Neural progenitor cell (in vitro differentiated cells): ENCODE measurements around the gene ARL16. TPM values are rescaled to one million over a fixed set of nuclear protein-coding genes. Genes with fewer than 3 reads are reported as not detected.

Experiments
- DNase-seq: peaks from one replicate; pipeline ENCODE4 v3.0.0-alpha.2; 2016; ENCODE audit warnings: low spot score
- H2AFZ ChIP-seq: fragments of 200-600 bp; sonication (generic); replicated peaks from 2 replicates; pipeline ENCODE4 v1.6.1; 2016; ENCODE audit warnings: antibody characterized with exemption
- H3F3A ChIP-seq: fragments of 200-600 bp; sonication (generic); 2 replicates; pipeline ENCODE4 v1.6.1; 2016; ENCODE audit warnings: antibody characterized with exemption, low read depth
- H3K27ac ChIP-seq: fragments of 200-600 bp; sonication (generic); 2 replicates; pipeline ENCODE4 v1.5.1; 2016; ENCODE audit warnings: mild to moderate bottlenecking
- H3K27me3 ChIP-seq: fragments of 200-600 bp; sonication (generic); 2 replicates; pipeline ENCODE4 v1.6.1; 2016; ENCODE audit warnings: mild to moderate bottlenecking, moderate library complexity
- H3K36me3 ChIP-seq: fragments of 200-600 bp; sonication (generic); 2 replicates; pipeline ENCODE4 v1.5.1; 2016
- H3K4me1 ChIP-seq: fragments of 200-600 bp; sonication (generic); 2 replicates; pipeline ENCODE4 v1.6.1; 2016; ENCODE audit warnings: mixed run types
- H3K4me2 ChIP-seq: fragments of 200-600 bp; sonication (generic); 2 replicates; pipeline ENCODE4 v1.6.1; 2016
- H3K4me3 ChIP-seq: fragments of 200-600 bp; sonication (generic); 2 replicates; pipeline ENCODE4 v1.5.1; 2016
- H3K79me2 ChIP-seq: fragments of 200-600 bp; sonication (generic); 2 replicates; pipeline ENCODE4 v1.6.1; 2016; ENCODE audit warnings: low read depth
- H3K9ac ChIP-seq: fragments of 200-600 bp; sonication (generic); 2 replicates; pipeline ENCODE4 v1.6.1; 2016
- H3K9me3 ChIP-seq: fragments of 200-600 bp; sonication (generic); 2 replicates; pipeline ENCODE4 v1.5.1; 2016; ENCODE audit warnings: low read depth
- H4K20me1 ChIP-seq: fragments of 200-600 bp; sonication (generic); 2 replicates; pipeline ENCODE4 v1.6.1; 2016; ENCODE audit warnings: low read depth
- H3K27ac Mint-ChIP-seq: 3 replicates; pipeline ENCODE4 v1.8.0; 2021; ENCODE audit warnings: mixed read lengths
- H3K27me3 Mint-ChIP-seq: 2 replicates; pipeline ENCODE4 v1.8.0; 2022; ENCODE audit warnings: low read depth, mild to moderate bottlenecking, inconsistent platforms, moderate library complexity, mixed read lengths; ENCODE audit not compliant: insufficient read depth
- H3K36me3 Mint-ChIP-seq: 3 replicates; pipeline ENCODE4 v1.8.0; 2021; ENCODE audit warnings: mixed read lengths
- H3K4me1 Mint-ChIP-seq: 3 replicates; pipeline ENCODE4 v1.8.0; 2021; ENCODE audit warnings: mixed read lengths
- H3K4me3 Mint-ChIP-seq: 3 replicates; pipeline ENCODE4 v1.8.0; 2021; ENCODE audit warnings: mild to moderate bottlenecking, moderate library complexity, mixed read lengths
- H3K9me3 Mint-ChIP-seq: 3 replicates; pipeline ENCODE4 v1.8.0; 2020; ENCODE audit warnings: mixed read lengths
- EZH2 ChIP-seq: fragments of 200-600 bp; sonication (generic); IDR thresholded peaks from 2 replicates; pipeline ENCODE4 v1.6.1; 2017; ENCODE audit warnings: antibody characterized with exemption, mild to moderate bottlenecking, moderate library complexity
- EZH2phosphoT487 ChIP-seq: fragments of 200-600 bp; sonication (generic); IDR thresholded peaks from 2 replicates; pipeline ENCODE4 v1.6.1; 2017; ENCODE audit warnings: antibody characterized with exemption
- total RNA-seq: library from RNA; depleted of rRNA; stranded (reverse); fragments of >200 nt; gene quantifications from 2 replicates; pipeline ENCODE4 v1.2.3, GENCODE V29; 2015; ENCODE audit warnings: low replicate concordance
- TF ChIP-seq, protein P1 (sequence below): fragments of 200-600 bp; sonication (generic); IDR thresholded peaks from 2 replicates; pipeline ENCODE4 v1.5.1; 2017; ENCODE audit warnings: antibody characterized with exemption, mild to moderate bottlenecking

The ARL16 gene
- total RNA-seq, 1 donor from 2014 or later = 31.2 TPM

DNA sequence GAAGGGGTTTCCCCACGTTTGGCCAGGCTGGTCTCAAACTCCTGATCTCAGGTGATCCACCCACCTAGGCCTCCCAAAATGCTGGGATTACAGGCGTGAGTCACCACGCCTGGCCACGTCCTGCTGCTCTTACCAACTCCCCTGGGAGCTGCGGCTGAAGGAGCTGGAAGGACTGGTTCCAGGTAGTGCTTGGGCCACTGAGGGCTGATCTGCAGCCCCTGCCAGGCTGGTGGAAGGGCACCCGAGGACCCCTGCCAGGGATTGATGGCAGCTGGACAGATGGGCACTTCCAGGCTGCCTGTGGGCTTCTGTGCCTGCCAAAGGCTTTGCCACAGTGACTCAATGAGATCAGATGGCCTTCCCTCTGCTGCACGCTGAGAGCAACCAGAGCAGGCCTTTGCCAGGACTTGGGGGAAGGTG lies 19.5 kb downstream of the ARL16 start:
- Histone ChIP-seq H3K27ac (no peak overlapping the region), H3K9me3 (no peaks in the 10 kb centered on the region), H3K4me3 (no peak overlapping the region), H4K20me1 (peaks cover 3% of the 10 kb centered on the region), H2AFZ (no peak overlapping the region), H3F3A (peaks cover 17% of the 10 kb centered on the region), H3K36me3 (peaks cover 6% of the 10 kb centered on the region), H3K9ac (no peak overlapping the region), H3K79me2 (peaks cover 37% of the 10 kb centered on the region), H3K4me1 (peaks cover 13% of the 10 kb centered on the region), H3K4me2 (no peak overlapping the region), H3K27me3 (no peaks in the 10 kb centered on the region)
- H3K27me3 Mint-ChIP-seq = peaks cover 3% of the 10 kb centered on the region
- peaks cover 6% of the 10 kb centered on the region for H3K36me3 Mint-ChIP-seq
- no peak overlapping the region for H3K27ac Mint-ChIP-seq
- no peak for DNase-seq
- TF ChIP-seq, protein P1, sequence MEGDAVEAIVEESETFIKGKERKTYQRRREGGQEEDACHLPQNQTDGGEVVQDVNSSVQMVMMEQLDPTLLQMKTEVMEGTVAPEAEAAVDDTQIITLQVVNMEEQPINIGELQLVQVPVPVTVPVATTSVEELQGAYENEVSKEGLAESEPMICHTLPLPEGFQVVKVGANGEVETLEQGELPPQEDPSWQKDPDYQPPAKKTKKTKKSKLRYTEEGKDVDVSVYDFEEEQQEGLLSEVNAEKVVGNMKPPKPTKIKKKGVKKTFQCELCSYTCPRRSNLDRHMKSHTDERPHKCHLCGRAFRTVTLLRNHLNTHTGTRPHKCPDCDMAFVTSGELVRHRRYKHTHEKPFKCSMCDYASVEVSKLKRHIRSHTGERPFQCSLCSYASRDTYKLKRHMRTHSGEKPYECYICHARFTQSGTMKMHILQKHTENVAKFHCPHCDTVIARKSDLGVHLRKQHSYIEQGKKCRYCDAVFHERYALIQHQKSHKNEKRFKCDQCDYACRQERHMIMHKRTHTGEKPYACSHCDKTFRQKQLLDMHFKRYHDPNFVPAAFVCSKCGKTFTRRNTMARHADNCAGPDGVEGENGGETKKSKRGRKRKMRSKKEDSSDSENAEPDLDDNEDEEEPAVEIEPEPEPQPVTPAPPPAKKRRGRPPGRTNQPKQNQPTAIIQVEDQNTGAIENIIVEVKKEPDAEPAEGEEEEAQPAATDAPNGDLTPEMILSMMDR = no peak
- TF ChIP-seq EZH2 (no peak), EZH2phosphoT487 (no peak)
- H3K9me3 Mint-ChIP-seq = no peaks in the 10 kb centered on the region
- peaks cover 21% of the 10 kb centered on the region for H3K4me1 Mint-ChIP-seq
- peak overlapping the region; percentile 60 for H3K4me3 Mint-ChIP-seq

DNA sequence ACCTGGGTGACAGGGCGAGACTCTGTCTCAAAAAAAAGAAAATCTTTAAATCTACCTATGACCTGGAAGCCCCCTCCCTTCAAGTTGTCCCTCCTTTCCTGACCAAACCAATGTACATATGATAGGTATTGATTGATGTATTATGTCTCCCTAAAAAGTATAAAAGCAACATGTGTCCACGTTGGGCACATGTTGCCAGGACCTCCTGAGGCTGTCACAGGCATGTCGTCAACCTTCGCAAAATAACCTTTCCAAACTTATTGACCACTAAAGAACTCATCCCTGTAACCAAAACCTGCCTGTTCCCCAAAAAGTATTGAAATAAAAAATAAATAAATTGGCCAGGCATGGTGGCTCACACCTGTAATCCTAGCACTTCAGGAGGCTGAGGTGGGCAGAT lies 21.6 kb downstream of the ARL16 start:
- no peaks in the 10 kb centered on the region for H3K36me3 ChIP-seq
- no peak overlapping the region for H3K4me2 ChIP-seq
- H3K79me2 ChIP-seq = peaks cover 17% of the 10 kb centered on the region
- Mint-ChIP-seq H3K4me3 (no peak overlapping the region), H3K36me3 (no peaks in the 10 kb centered on the region), H3K27ac (no peak overlapping the region), H3K27me3 (no peaks in the 10 kb centered on the region), H3K9me3 (no peaks in the 10 kb centered on the region), H3K4me1 (peaks cover 9% of the 10 kb centered on the region)
- H3F3A ChIP-seq = peaks cover 9% of the 10 kb centered on the region
- H3K9ac ChIP-seq = no peak overlapping the region
- TF ChIP-seq EZH2phosphoT487 = no peak
- no peak for TF ChIP-seq EZH2
- TF ChIP-seq, protein P1 = no peak
- no peak overlapping the region for H2AFZ ChIP-seq
- H3K4me1 ChIP-seq = peaks cover 3% of the 10 kb centered on the region
- H4K20me1 ChIP-seq = no peaks in the 10 kb centered on the region
- H3K9me3 ChIP-seq = no peaks in the 10 kb centered on the region
- H3K4me3 ChIP-seq = no peak overlapping the region
- no peaks in the 10 kb centered on the region for H3K27me3 ChIP-seq
- DNase-seq = no peak
- H3K27ac ChIP-seq = no peak overlapping the region

DNA sequence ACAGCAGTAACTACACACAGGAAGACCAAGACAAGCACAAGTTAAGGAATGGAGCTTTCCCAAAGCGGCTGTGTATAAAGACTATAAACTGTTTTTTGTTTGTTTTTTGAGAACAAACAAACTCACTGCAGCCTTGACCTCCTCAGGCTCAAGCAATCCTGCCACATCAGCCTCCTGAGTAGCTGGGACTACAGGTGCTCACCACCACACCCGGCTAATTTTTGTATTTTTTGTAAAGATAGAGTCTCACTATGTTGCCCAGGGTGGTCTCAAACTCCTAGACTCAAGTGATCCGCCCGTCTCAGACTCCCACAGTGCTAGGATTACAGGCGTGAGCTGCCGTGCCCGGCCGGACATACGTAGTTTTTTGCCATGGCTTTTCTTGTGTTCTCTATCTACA lies 23.2 kb downstream of the ARL16 start:
- Histone ChIP-seq H3K79me2 (peaks cover 7% of the 10 kb centered on the region), H3K4me1 (peaks cover under 1% of the 10 kb centered on the region), H3K9me3 (no peaks in the 10 kb centered on the region), H4K20me1 (no peaks in the 10 kb centered on the region), H2AFZ (no peak overlapping the region), H3K27me3 (no peaks in the 10 kb centered on the region), H3K4me3 (no peak overlapping the region), H3K27ac (no peak overlapping the region), H3F3A (peaks cover under 1% of the 10 kb centered on the region), H3K9ac (no peak overlapping the region), H3K4me2 (no peak overlapping the region), H3K36me3 (no peaks in the 10 kb centered on the region)
- no peak for DNase-seq
- Mint-ChIP-seq H3K27ac (no peak overlapping the region), H3K27me3 (no peaks in the 10 kb centered on the region), H3K36me3 (no peaks in the 10 kb centered on the region), H3K9me3 (no peaks in the 10 kb centered on the region), H3K4me3 (no peak overlapping the region), H3K4me1 (peaks cover 4% of the 10 kb centered on the region)
- no peak for TF ChIP-seq EZH2
- TF ChIP-seq, protein P1 = no peak
- no peak for TF ChIP-seq EZH2phosphoT487
